ENCODE results near the gene IGSF9.

IGSF9 gene

GRCh38 chr1:159944623-159945455 lies 574 bp downstream of the IGSF9 start:
- no peak for DNase-seq

GRCh38 chr1:159943908-159944622 lies 1.3 kb downstream of the IGSF9 start:
- DNase-seq = no peak

GRCh38 chr1:159943278-159943640 lies 2.2 kb downstream of the IGSF9 start:
- no peak for DNase-seq

GRCh38 chr1:159942632-159943277 lies 2.7 kb downstream of the IGSF9 start:
- DNase-seq = no peak

GRCh38 chr1:159941591-159942560 lies 3.5 kb downstream of the IGSF9 start:
- DNase-seq = no peak

DNA sequence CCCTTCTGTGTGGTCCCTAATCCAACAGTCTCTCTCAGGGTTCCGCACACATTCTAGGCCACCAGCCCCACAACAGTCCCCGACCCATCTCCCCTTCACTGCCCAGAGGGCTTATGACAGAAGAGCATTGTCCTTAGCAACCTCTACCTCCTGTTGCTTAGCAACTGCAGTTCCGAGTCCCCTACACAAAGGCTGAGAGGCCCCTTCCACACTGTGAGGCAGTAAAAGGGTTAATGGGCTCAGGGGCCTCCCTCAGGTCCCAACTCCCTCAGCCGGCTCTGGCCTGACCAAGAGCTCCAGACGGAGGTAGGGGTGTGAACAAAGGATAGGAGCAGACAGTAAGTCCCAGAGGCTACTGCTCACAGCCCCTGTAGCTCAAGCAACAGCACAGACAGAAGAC lies 4.3 kb downstream of the IGSF9 start:
- DNase-seq = no peak

DNA sequence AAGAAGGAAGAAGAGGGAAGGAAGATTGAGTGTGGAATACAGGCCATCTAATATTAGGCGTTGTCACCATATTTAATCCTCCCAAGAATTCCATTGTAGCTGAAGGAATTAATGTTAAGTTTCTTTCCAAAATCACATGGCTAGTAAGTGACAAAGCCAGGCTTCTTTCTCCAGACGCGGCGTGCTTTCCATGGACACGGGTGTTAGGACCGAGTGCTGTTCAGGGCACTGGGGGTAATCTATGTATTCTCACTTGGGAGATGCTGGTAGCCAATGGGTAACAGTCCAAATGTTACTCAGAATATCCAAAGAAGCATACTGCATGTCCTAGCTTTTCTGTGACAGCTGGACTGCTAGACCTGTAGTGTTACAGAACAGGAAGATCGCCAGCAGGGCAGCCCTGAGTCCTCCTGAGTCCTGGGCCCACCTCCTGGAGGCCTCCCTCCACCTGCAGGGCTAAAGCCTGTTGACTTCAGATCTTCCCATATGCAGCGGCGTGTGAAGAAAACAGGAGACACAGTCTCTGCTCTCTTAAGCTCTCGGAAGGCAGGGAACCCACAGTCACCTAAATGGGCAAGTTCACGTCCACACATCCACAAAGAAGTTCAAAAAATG lies 5.3 kb downstream of the IGSF9 start:
- DNase-seq = no peak

DNA sequence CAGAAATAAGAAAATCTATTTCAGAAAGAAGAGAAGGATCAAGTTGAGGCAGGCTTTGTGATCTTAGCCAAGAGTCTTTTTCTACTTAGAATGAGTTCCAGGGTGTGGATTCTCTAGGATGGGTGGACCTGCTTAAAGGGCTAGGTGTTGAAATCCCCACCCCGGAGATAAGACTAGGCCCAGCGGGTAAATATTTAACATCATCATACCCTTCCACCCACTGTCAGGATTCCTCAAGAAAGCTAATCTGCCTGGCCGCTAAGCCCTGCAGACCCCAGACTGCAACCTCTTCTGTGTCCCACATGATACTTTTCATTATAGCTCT lies 5.8 kb downstream of the IGSF9 start:
- DNase-seq = no peak

- DNase-seq = no peak
These were observed 6.3 kb downstream of the IGSF9 start for GRCh38 chr1:159938905-159939677.

DNA sequence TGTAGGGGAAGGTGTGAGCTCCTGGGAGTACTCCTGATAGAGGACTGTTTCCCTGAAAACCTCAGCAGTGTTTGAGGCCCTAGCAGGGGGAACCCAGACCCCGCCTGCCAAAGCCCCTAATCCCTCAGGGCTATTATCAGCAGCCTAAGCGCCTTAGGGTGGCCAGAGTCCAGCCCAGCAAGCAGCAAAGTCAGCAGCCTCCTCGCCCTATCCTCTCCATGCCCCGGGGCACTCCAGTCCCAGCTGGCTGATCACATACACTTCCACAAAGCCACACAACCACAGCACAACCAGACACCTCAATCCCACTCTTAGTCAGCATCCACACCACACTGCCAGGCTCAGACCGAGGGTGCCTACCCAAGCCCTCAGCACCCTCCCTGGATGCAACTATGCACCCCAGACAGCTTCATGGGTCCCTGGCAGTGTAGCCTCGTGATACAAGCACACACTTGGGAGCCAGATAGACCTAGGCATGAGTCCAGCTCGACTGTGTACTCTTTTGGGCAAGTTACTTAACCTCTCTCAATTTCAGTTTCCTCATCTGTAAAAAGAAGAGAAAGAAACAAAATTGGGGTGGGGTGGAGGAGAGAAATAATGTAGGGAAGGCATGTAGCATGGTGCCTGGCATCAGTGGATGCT lies 7.1 kb downstream of the IGSF9 start:
- peak; percentile 44 for DNase-seq

DNA sequence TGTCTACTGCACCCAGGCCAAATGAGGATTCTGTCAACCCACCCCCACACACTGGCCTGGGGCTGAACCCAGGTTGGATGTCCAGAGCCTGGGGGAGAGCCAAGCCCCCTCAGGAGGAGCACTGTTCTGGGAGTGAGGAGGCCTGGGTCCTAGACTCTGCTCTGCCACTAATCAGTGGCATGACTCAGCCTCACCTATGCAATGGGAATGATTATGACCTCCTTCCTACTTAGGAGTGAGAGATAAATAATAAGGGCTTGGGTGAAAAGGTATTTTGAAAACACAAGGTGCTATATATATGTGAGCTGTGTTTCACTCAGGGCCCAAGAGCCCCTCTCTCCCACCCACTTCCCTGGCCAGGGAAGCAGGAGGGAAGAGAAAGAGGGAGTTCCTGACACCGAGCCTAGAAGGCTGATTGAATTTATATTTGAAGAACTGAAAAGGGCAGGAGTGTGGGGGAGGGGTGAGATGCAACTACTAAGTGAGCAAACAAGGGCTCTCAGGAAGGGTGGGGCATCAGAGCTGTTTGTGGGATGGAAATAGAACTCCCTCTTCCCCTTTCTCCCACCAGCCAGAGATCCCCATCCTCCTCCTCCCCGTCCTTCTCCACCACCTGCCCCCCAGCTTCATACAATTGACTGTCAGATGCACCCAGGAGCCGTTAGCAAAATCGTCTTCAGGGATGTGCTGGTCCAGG lies 8.2 kb downstream of the IGSF9 start:
- DNase-seq = no peak

DNA sequence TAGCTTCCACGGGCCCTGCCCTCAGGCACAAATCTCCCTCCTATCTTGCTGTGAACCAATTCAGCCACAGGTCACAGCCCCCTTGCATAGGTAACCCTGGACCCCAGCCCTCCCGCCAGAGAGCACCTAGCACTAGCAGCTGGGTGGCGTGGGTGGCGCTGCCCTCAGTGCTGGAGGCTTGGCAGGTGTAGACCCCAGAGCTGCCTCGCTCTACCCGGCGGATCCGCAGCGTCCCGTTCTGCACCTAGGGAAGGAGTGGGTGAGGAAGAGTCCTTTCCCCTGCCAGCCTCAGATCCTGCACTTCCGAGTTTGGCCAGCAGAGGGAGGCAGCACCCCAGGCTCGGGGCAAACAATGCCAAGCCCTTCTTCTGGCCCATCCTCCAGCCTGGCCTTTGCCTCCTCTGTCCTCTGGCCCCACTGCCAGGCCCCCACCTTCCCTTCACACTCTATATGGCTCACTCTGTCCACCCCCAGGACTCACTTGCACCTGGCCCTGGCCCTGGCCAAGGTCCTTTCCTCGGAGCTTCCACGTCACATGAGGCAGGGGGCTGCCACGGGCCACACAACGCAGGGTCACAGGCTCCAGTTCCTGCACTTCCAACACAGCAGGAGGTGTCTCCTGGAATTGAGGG lies 9.0 kb downstream of the IGSF9 start:
- peak; percentile 61 for DNase-seq

- DNase-seq = no peak
These were observed 9.6 kb downstream of the IGSF9 start for GRCh38 chr1:159935719-159936272.

GRCh38 chr1:159935305-159935704 lies 10.1 kb downstream of the IGSF9 start:
- DNase-seq = no peak

DNA sequence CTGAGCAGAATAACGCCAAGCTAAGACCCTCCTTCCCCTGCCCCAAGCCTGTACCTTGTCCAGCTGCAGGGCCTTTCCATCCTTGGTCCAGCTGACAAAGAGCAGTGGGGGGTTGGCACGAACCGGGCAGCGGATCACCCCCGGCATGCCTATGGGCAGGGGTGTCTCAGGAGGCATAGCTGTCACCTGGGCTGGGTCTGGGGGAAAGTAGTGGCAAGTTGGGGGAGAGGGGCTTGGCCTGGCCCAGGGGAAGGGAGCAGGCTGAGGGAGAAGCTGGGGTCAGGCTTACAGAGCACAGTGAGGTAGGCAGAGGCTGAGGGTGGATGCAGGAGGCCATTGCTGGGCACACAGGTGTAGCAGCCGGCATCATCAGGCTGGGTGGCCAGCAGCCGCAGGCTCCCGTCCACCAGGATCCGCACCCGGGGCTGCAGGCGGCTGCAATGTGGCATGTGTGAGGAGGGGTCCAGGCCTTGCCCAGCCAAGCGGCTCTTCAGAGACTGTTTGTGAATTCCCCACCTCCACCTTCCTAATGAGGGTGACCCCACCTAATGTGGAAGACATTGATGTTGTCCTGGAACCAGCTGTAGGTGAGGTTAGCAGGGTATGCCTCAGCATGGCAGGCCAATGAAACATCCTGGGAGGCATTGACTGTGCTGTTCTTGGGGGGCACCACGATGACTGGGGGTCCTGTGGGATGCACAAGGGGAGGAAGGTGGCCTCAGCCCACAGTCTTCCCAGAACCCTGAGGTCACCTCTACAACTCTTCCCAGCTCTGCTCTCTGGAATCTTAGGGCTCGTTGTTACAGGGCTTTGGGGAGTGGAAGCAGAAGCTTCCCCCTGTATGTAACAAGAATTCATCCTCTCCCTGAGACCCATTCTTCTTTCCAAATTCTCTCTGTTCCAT lies 11.0 kb downstream of the IGSF9 start:
- no peak for DNase-seq

- DNase-seq = no peak
These were observed 12.1 kb downstream of the IGSF9 start for GRCh38 chr1:159933347-159933746.

- DNase-seq = no peak
These were observed 12.8 kb downstream of the IGSF9 start for GRCh38 chr1:159932296-159933285.

All from EL (cell line).